CD14-positive monocyte (primary cell): Measurements from ENCODE around the gene INKA1. TPM values are rescaled to one million over a fixed set of nuclear protein-coding genes. Genes with fewer than 3 reads are reported as not detected.
"Not testable (repeated sequence)": the region's sequence is repeated elsewhere in the genome, so short reads cannot be mapped to it uniquely, and the experiment has no call there.

Experiments used
- DNase-seq, 3 donors: peaks; one replicate each; pipeline ENCODE4 v3.0.0-alpha.2; 2011 to 2022
- H2AFZ ChIP-seq: 2 replicates; pipeline ENCODE4 v1.6.0; 2012; ENCODE audit warnings: mild to moderate bottlenecking, low read depth, low read length, inconsistent platforms; ENCODE audit not compliant: insufficient read depth, poor library complexity, severe bottlenecking
- H3K27ac ChIP-seq, 2 donors: 1 replicate in 1 of 2; 2 replicates in 1 of 2; pipeline ENCODE4 v1.5.1; 2012 to 2013; ENCODE audit warnings: low read length in 2 of 2, control low read depth in 1 of 2, inconsistent platforms in 1 of 2, low read depth in 1 of 2, mild to moderate bottlenecking in 1 of 2
- H3K27me3 ChIP-seq, 2 donors: one replicate each; pipeline versions ENCODE4 v1.6.0 to v1.6.1; 2011 to 2013; ENCODE audit warnings: low read length in 2 of 2; ENCODE audit not compliant: control insufficient read depth in 2 of 2, insufficient read depth in 2 of 2
- H3K36me3 ChIP-seq, 2 donors: replicated peaks in 1 of 2; 1 replicate in 1 of 2; 2 replicates in 1 of 2; pipeline versions ENCODE4 v1.5.1 to v1.6.1; 2012 to 2013; ENCODE audit warnings: low read length in 2 of 2, control low read depth in 1 of 2, inconsistent platforms in 1 of 2, mild to moderate bottlenecking in 1 of 2; ENCODE audit not compliant: insufficient read depth in 2 of 2, control insufficient read depth in 1 of 2
- H3K4me1 ChIP-seq, 2 donors: 1 replicate in 1 of 2; 2 replicates in 1 of 2; pipeline versions ENCODE4 v1.5.1 to v1.6.1; 2012 to 2013; ENCODE audit warnings: low read length in 2 of 2, control low read depth in 1 of 2, inconsistent platforms in 1 of 2, mild to moderate bottlenecking in 1 of 2, moderate library complexity in 1 of 2; ENCODE audit not compliant: insufficient read depth in 2 of 2, control insufficient read depth in 1 of 2
- H3K4me2 ChIP-seq: replicated peaks from 2 replicates; pipeline ENCODE3; 2012; ENCODE audit warnings: low read length, moderate library complexity, mild to moderate bottlenecking; ENCODE audit not compliant: poor library complexity, severe bottlenecking; ENCODE audit errors: extremely low read depth
- H3K4me3 ChIP-seq, 3 experiments: fragments of 200-600 bp in 1 of 3; sonication (generic) in 1 of 3; replicated peaks in 1 of 3; 1 replicate in 2 of 3; 2 replicates in 1 of 3; pipeline ENCODE4 v1.5.1; 2011 to 2013; ENCODE audit warnings: low read length in 3 of 3, mild to moderate bottlenecking in 3 of 3, control low read depth in 2 of 3, low read depth in 2 of 3, inconsistent platforms in 1 of 3, moderate library complexity in 1 of 3
- H3K79me2 ChIP-seq: 2 replicates; pipeline ENCODE4 v1.6.0; 2012; ENCODE audit warnings: mild to moderate bottlenecking, control low read depth, inconsistent platforms, low read length, moderate library complexity; ENCODE audit not compliant: insufficient read depth
- H3K9ac ChIP-seq: 2 replicates; pipeline ENCODE4 v1.6.0; 2017; ENCODE audit warnings: low read length, mild to moderate bottlenecking; ENCODE audit not compliant: insufficient read depth, poor library complexity, severe bottlenecking
- H3K9me3 ChIP-seq, 2 donors: replicated peaks in 1 of 2; 1 replicate in 1 of 2; 2 replicates in 1 of 2; pipeline versions ENCODE4 v1.5.1 to v1.6.1; 2012 to 2013; ENCODE audit warnings: low read length in 2 of 2, control low read depth in 1 of 2; ENCODE audit not compliant: control insufficient read depth in 1 of 2, insufficient read depth in 1 of 2
- H4K20me1 ChIP-seq: 2 replicates; pipeline ENCODE4 v1.6.0; 2012; ENCODE audit warnings: mild to moderate bottlenecking, low read length, control low read depth, moderate library complexity; ENCODE audit not compliant: insufficient read depth
- H3K27ac Mint-ChIP-seq, 7 donors: one replicate each; pipeline ENCODE4 v1.8.0; 2020; ENCODE audit warnings: mild to moderate bottlenecking in 7 of 7, mixed read lengths in 7 of 7, moderate library complexity in 6 of 7, inconsistent platforms in 2 of 7
- H3K27me3 Mint-ChIP-seq, 3 donors: one replicate each; pipeline ENCODE4 v1.8.0; 2021 to 2022; ENCODE audit warnings: low read depth in 3 of 3, mild to moderate bottlenecking in 3 of 3, mixed read lengths in 3 of 3, moderate library complexity in 3 of 3, inconsistent platforms in 1 of 3
- H3K36me3 Mint-ChIP-seq, 2 donors: one replicate each; pipeline ENCODE4 v1.8.0; 2020; ENCODE audit warnings: mixed read lengths in 2 of 2, inconsistent platforms in 1 of 2, mild to moderate bottlenecking in 1 of 2
- H3K4me1 Mint-ChIP-seq: one replicate; pipeline ENCODE4 v1.8.0; 2020; ENCODE audit warnings: mild to moderate bottlenecking, mixed read lengths
- H3K4me3 Mint-ChIP-seq, 2 donors: one replicate each; pipeline ENCODE4 v1.8.0; 2020; ENCODE audit warnings: mild to moderate bottlenecking in 2 of 2, mixed read lengths in 2 of 2, moderate library complexity in 1 of 2
- H3K9me3 Mint-ChIP-seq, 7 donors: one replicate each; pipeline ENCODE4 v1.8.0; 2020 to 2022; ENCODE audit warnings: mixed read lengths in 7 of 7, mild to moderate bottlenecking in 6 of 7, moderate library complexity in 6 of 7, inconsistent platforms in 2 of 7
- CTCF ChIP-seq: fragments of 200-600 bp; IDR thresholded peaks from one replicate; pipeline ENCODE4 v1.8.0; 2022; ENCODE audit warnings: antibody characterized with exemption, mild to moderate bottlenecking
- WGBS: methylation state at CpG from one replicate; pipeline ENCODE4 v1.1.5; 2013; ENCODE audit warnings: missing lambda C conversion rate; ENCODE audit not compliant: insufficient coverage; 5-methylcytosine and 5-hydroxymethylcytosine counted together
- intact Hi-C, 2 donors: fragments of 100-400 bp; cut with micrococcal nuclease; formaldehyde crosslinking; loops; one replicate each; pipeline versions ENCODE4 v1.15.0 to v1.15.1; 2023
- polyA plus RNA-seq, 3 donors: library from polyadenylated mRNA; depleted of rRNA in 1 of 3; unstranded in 2 of 3; stranded (reverse) in 1 of 3; fragments of 300-500 nt in 2 of 3; fragments of >200 nt in 1 of 3; fragmentation: Illumina TruSeq in 2 of 3; gene quantifications; 1 replicate in 2 of 3; 2 replicates in 1 of 3; pipeline ENCODE4 v1.2.3, GENCODE V29; 2012 to 2021

The INKA1 gene
- polyA plus RNA-seq, 3 donors = 0.43 to 1.3 (median 1.3) TPM

GRCh38 chr3:49781415-49782199 is 21.5 kb upstream of the INKA1 start:
- intact Hi-C loops = loop anchor here in 1 of 2 donors (10.0 kb wide), 1 partner anchor 57 kb away; the partner anchor contains the start of gene GMPPB
- Histone ChIP-seq H4K20me1 (peaks cover 64% of the 10 kb centered on the region), H3K9ac (no peak overlapping the region), H3K27me3 (no peaks in the 10 kb centered on the region), H3K4me3 (no peak overlapping the region), H3K4me2 (no peak overlapping the region), H2AFZ (no peak overlapping the region), H3K27ac (no peak overlapping the region), H3K4me1 (peaks cover 11 to 18% of the 10 kb centered on the region in 2 donors), H3K36me3 (peaks cover 19 to 50% of the 10 kb centered on the region in 2 donors), H3K9me3 (no peaks in the 10 kb centered on the region), H3K79me2 (peaks cover 96% of the 10 kb centered on the region)
- no peak for DNase-seq
- 100% methylated on average over 2 of the region's 5 CpGs for WGBS
- Mint-ChIP-seq H3K27ac (peak overlapping the region in 3 of 7 donors; percentile 9 to 50 (median 47)), H3K27me3 (peaks cover 0 to 3% (median 0%) of the 10 kb centered on the region in 3 donors), H3K4me1 (peaks cover 31% of the 10 kb centered on the region), H3K4me3 (no peak overlapping the region), H3K9me3 (peaks cover 0 to 2% (median 0%) of the 10 kb centered on the region in 7 donors), H3K36me3 (peaks cover 32 to 65% of the 10 kb centered on the region in 2 donors)
- no peak for TF ChIP-seq CTCF

GRCh38 chr3:49782277-49782676 is 20.8 kb upstream of the INKA1 start:
- not testable (repeated sequence) for H3K9me3 Mint-ChIP-seq, H3K9ac ChIP-seq, H3K4me3 Mint-ChIP-seq, H3K9me3 ChIP-seq, H3K27me3 Mint-ChIP-seq, H2AFZ ChIP-seq, H3K27me3 ChIP-seq, DNase-seq, H3K4me2 ChIP-seq, H3K4me3 ChIP-seq, H3K27ac ChIP-seq
- Mint-ChIP-seq H3K36me3 (peaks cover 26 to 59% of the 10 kb centered on the region in 2 donors), H3K27ac (peak overlapping the region in 1 of 7 donors; percentile 1), H3K4me1 (peaks cover 38% of the 10 kb centered on the region)
- intact Hi-C loops = loop anchor here in 1 of 2 donors (10.0 kb wide), 1 partner anchor 57 kb away; the partner anchor contains the start of gene GMPPB
- peaks cover 58% of the 10 kb centered on the region for H4K20me1 ChIP-seq
- peaks cover 17 to 25% of the 10 kb centered on the region in 2 donors for H3K4me1 ChIP-seq
- H3K79me2 ChIP-seq = peaks cover 90% of the 10 kb centered on the region
- 96% methylated on average over 5 of the region's 9 CpGs for WGBS
- peaks cover 16 to 43% of the 10 kb centered on the region in 2 donors for H3K36me3 ChIP-seq
